ENCODE data around the gene OR11A1.

OR11A1 gene, protein sequence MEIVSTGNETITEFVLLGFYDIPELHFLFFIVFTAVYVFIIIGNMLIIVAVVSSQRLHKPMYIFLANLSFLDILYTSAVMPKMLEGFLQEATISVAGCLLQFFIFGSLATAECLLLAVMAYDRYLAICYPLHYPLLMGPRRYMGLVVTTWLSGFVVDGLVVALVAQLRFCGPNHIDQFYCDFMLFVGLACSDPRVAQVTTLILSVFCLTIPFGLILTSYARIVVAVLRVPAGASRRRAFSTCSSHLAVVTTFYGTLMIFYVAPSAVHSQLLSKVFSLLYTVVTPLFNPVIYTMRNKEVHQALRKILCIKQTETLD

DNA sequence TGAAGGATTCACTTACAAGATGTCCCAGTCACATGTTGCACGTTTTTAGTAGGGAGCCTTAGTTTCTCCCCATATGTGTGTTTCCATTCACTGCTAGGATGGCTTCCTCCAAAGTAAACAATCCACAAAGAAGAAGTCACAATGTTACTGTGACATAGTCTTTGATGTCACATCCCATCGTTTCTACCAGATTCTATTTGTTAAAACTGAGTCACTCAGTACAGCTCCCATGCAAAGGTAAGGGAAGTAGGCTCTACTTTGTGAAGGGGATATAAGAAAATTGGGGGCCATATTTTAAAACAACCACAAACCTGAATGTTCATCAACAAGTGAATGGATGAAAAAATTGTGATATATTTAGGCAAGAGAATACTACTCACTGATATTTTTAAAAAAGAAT is at the start of gene OR11A1, which contains the start of gene OR2H1:
Gene OR11A1 (minus strand): TSS at position 101 of the 400 bp plus-strand sequence. CDS start 29,430 bp downstream, outside the sequence.
Gene OR2H1 (plus strand): TSS at position 185 of the 400 bp plus-strand sequence. CDS start 4,615 bp downstream, outside the sequence.
- DNase-seq = no peak

DNA sequence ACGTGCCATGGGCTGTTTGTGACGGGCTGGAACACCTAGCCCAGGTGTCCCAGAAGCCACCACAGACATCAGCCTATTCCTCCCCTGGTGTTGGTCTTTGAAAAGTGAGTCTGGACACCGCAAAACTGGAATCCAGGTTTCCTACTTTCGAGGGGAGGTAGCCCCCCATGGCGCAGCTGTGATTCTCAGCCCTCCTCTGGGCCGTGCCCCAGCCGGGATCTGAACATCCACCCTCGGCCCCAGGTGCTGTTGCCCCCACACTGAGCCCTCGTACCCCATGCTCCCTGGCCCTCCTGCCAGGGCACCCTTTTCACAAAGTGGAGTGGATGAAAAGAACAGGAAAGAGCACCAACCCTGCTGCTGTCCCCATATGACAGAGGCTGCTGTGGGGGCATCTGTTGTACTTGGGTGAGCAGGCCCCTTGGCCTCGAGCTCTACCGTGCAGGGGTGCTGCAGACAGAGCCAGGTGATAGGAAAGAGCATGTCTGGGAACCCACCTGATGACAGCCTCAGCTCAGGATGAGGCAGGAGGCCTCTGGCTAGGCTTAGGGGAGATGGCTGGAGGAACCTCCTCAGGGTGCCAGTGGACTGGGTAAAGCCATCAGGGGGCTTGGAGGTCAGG is 49.7 kb upstream of the OR11A1 start:
- no peak for DNase-seq

DNA sequence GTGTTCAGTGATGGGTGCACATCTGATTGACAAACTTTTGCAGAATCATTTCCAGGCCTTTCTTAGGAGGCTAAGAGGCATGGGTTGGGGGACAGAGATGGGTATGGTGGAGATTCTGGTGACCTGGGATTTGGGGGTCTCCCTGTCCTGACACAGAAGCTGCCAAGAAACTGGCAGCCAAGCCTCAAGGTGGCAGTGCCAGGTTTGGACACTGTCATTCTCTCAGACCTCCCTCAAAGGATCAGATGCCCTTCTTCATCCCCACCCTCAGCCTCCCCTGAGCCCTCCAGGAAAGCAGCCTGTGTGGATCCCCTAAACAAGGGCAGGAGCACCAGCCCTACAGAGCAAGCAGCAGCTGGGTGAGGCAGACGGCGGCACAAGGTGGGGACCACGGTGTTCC is 48.9 kb upstream of the OR11A1 start:
- no peak for DNase-seq

DNA sequence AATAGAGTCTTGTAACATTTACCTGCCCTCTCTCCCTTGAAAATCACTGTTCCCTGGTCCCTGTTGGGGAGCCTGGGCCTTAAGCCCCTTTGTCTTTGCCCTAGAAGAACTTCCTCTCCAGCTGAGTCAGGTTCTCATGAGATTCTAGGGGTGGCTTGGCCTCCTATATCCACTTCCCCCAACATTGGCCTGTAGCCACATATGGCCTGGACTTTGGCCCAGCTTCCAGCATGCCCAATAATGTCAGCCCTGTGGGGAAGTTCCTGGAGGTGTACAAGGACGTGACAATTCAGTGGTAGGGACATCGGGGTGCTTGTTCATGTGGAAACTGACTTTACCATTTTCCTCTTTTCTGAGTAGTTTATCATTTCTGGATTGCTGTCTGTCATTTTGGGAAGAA is 48.1 kb upstream of the OR11A1 start:
- no peak for DNase-seq

DNA sequence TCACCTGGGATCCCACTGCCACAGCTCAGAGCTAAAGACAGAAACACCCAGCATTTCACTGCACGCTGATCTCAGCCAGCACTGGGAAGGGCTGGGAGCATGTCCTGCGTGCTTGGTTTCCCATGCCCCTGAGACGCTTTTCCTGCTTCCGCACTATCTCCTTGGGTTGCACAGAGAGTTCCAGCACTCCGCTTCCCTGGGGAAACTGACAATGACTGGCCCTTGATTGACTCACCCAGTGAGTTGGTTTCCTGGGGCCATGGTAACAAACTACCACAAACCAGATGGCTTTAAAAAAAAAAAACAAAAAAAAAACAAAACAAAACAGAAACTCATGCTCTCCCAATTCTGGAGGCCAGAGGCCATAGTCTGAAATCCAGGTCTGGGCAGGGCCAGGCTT is 45.7 kb upstream of the OR11A1 start:
- no peak for DNase-seq

DNA sequence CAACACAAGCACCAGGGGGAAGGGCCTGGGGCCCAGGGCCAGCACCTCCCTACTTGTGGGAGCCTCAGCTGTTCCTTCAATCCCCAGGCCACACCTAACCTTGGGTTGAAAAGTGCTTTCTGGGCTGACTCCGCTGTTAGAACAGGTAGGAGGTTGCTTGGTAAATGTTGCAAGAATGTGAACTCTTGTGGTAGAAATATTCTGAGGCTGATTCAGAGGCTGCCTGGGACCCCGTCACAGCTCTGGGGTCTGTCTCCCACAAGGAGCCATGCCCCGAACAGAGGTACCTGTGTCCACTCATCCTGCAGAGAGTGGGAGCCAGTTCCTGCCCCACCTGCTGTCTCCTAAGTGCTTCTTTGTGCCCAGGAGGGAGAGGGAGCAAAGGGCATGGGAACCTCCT is 45.3 kb upstream of the OR11A1 start:
- no peak for DNase-seq

DNA sequence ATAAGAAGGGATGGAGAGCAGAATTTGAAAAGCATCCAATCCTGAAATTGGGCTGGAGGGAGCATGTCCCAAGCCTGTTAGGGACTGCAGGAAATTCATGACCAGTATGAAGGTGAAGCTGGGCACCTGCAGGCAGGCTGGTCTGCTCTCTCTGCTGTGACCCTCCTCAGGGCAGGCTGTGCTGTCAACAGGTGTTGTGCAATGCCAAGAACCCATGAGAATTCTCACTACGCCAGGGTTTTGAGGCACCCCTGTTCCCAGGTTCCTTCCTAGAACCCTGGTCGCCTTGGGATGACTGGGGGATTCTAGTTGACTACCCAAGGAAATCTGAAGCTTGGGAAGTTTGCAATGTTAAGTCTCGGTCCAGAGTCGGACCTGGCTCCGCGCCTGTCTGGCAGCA is 44.2 kb upstream of the OR11A1 start:
- no peak for DNase-seq

DNA sequence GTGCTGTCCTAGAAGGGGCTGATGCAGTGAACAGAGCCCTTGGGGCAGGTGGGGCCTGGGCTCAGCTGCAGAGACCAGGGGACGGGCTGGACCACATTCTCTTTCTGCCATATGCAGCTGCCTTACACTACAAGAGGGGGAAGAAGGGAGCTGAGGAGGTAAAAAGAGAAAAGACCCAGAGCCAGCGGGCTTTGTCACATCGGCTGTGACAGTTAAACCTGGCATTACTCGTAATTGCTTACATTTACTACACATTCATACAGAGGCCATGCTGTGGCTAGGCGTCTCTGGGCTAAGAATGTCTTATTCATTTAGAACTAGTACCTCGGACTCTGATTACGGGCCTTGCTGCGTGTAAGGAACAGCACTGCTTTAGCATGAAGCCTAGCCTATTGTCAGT is 43.7 kb upstream of the OR11A1 start:
- DNase-seq = no peak

DNA sequence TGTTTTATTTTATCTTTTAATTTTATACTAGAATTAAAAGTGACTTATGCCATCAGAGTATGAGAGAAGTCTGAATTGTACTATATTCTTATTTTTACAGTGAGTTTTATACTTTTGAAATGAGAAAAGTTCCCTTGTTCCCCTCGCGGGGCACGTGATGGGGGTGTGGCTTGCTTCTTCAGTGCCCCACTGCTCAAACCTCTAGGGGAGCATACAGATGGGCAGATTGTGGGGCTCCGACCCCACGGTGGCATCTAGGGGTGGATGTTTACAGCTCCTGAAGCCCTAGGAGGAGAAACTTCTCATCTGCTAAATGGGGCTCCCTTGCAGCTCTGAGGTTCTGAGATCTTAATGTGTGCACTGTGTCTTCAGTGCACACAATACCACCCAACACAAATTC is 42.8 kb upstream of the OR11A1 start:
- DNase-seq = no peak

DNA sequence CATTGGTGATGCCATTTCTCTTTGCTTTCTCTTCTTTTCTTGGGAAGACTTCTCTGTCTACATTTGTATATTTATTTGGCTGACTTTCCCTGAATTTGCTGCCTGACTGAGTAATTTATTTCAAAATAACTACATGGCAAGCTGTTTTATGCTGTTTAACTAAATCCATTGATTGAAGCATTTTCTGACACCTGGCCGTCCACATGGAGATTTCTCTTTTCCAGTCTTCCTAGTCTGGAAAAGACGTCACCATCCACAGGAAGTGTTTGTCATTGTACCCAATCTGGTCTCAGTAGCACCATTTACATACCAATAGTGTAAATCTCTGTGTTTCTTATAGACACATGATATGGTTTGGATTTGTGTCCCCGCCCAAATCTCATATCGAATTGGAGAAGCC is 40.1 kb upstream of the OR11A1 start:
- no peak for DNase-seq

DNA sequence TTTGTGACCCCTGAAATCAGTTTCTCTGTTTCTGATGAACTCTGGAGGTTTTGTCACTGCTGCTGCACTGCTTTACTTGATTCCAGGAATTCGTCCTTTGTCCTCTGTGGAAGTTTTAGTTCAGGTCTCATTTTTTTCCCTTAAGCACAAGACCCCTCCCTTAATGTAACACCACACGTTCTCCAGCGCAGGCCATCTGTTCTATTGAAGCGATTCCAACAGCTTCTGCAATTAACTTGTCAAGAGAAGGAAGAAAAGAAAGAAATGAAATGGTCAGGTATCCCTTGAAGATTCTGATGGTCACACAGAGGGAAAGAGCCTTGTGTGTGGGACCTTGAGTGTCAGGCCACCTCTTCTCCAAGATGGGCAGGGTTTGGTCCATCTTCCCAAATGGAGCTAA is 38.7 kb upstream of the OR11A1 start:
- no peak for DNase-seq

DNA sequence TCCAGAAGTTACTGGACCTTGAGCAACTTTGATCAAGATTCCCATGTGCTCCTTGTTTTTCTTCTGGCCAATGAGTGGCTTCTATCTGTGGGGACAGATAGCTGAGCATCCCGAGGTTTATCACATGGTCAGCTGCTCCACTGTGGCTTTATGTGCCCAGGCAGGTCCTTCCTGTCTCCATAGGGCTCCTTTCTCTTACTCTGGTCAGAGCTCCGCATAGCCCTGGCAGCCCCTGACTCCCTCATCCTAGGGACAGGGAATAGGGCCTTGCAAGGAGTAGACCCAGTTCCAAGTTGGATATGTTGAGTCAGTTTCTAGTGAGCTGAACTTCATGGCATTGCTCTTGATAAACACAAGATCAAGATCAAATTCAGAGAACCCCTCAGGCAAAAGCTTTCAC is 37.3 kb upstream of the OR11A1 start:
- no peak for DNase-seq

DNA sequence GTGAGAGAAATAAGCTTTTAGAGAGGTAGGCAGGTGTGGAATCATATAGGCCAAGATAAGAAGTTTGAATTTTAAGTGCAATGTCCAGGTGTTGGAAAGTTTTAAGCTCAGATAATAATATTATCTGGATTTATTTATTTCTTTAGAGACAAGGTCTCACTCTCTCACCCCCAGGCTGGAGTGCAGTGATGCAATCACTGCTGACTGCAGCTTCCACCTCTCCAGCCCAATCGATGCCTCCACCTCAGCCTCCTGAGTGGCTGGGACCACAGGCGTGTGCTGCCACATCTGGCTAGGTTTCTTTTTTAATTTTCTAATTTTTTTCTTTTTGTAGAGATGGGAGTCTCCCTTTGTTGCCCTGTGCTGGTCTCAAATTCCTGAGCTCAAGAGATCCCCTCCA is 36.4 kb upstream of the OR11A1 start:
- no peak for DNase-seq

DNA sequence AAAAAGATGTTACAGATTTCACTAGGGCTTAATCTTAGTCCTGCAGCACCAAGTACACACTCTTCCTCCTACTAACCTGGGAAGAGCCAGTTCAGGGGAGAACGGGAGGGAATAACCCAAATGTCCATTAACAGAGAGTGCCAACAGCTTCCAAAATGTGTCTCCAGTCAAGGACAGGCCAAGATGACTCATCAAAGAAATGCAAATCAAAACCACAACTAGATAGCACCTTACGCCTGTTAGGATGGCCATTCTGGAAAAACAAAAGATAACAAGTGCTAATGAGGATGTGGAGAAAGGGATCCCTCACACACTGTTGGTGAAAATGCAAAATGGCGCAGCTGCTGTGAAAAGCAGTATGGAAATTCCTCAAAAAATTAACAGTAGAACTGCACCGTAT is 34.7 kb upstream of the OR11A1 start:
- no peak for DNase-seq

DNA sequence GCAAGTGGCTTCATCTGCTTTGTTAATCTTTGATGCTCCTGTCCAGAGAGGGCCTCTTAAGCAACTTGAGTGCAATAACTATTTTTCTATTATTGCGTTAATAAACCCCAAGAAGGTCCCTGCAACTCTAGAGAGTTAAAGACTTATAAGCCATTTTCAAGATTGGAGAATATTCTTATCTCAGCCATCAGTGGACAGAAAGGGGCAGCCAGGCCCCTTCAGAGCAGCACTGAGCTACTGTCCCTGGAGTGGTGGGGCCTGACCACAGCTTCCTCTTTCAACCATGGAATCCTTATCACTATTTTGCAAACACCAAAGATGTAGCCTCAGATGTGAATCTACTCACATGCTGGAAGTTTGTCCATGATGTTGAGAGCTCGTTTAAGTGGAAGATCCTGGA is 33.7 kb upstream of the OR11A1 start:
- DNase-seq = no peak

DNA sequence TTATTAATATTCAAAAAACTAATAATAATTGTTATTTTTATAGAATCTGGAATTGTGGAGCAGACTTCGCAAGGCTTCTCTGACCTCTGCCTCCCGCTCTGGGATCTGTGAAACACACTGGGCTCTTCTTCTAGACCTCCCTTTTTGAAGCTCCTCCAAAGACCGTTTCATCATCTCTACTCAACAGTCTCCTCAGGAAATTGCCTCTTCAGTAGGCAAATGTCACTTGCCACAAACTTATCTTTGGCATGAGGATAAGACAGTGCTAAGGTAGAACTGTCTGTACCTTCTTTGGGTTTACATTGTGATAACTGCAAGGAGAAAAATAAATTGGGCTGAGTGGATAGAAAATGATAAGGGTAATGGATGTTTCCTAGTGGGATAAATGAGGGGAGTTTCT is 33.2 kb upstream of the OR11A1 start:
- no peak for DNase-seq

DNA sequence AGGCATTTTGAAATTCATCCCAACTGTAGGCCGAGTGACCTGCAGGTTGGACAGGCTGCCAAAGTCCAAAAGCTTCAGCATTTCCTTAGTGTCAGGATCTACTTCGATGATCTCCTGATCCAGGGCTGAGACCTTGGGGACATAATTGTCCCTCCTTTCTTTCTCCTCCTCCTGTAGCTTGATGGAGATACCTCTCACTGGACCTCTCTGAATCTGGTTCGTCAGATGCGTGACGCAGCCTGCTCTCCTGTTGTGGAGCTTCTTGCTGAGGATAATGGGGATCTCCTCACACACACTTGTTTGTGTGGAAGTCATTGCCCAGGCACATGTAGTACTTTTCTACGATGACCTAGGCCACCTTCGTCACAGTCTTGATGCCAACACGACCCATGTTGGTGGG is 32.4 kb upstream of the OR11A1 start:
- no peak for DNase-seq

DNA sequence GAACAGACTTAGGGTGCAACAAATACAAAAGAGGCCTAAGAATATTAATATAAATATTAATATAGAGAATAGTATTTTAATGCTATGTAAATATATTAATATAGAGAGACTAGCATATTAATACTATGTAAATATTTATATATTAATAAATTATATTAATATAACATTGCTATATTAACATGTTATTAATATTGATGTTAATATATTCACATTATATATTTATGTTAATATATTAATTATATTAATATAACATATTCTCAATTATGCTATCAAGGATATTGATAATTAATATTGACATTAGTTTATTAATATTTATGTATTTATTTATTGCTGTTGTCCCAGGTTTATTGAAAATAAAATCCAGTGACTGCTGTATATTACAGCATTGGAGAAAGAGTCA is 32.0 kb upstream of the OR11A1 start:
- no peak for DNase-seq

DNA sequence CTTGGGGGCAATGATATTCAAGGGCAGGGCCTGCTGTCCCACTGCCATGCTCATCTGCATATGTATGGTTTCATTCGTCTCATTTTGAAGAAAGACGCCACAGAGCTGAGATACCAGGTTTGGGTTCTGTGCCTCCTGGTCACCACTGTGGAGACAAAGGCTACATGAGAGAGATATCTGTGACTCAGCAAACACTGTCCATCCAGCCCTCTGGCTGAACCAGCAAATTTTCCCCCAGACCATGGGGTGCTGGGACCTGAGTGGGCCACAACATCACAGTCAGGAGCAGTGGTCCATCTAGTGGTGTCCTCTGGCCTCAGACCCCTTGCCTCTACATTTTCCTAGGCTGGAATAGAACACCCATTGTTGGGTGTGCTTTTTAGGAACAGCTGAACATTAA is 30.8 kb upstream of the OR11A1 start, which contains the start of gene MAS1L:
Gene MAS1L (minus strand): TSS at position 297 of the 400 bp plus-strand sequence. CDS start 54 bp downstream, at position 243.
- DNase-seq = no peak

DNA sequence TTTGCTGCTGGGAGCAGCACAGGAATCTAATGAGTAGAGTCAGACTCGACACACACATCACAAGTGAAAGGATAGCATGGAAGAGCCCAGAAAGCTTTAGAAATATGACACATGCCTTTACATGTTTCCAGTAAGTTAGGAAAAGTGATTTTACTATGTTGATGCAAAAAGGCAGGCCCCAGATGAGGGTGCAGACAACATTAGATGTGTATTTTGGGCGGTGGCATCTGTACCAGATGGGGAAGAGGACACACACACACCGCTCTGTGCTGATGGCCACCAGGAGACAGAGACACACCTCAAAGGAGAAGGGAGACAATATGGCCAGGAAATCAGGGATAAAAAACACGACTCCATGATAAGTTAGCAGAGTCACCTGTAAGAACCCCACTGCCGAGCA is 30.3 kb upstream of the OR11A1 start:
- DNase-seq = no peak

DNA sequence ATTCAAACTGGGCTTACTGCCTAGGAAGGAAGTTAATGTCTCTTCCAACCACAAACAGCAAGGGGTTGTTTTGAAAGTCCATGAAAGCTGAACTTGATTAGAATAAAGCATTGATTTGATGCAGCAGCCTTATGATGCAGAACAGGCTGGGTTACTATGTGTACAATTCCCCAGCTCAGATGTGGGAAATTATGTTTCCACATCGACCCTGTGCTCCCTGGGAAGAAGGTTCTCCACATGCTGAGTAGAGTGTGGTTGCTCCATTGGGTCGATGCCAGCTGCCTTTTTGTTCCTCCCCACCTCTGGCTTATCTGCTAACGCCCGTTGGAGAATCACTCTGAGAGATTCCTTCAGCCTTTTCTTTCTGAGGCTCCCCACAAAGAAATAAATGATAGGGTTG is 29.7 kb upstream of the OR11A1 start:
- no peak for DNase-seq

DNA sequence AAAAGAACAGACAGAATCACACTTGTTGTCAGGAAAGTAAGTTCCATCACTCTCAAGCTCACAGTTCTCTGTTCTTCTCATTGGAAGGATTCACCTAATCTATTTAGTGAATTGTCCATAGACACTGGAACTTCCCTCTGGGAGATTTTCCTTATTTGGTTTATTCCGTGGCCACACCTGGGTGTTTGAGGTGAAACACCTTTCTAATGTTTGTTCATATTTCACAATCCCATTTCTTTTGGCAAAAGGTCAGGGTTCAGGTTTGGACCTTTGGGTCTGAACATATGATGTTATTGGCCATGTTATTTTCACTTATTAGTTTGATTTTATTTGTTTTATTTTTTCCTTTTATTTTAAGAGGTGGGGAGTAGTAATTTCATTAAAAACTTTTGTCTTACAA is 26.9 kb upstream of the OR11A1 start:
- DNase-seq = no peak

DNA sequence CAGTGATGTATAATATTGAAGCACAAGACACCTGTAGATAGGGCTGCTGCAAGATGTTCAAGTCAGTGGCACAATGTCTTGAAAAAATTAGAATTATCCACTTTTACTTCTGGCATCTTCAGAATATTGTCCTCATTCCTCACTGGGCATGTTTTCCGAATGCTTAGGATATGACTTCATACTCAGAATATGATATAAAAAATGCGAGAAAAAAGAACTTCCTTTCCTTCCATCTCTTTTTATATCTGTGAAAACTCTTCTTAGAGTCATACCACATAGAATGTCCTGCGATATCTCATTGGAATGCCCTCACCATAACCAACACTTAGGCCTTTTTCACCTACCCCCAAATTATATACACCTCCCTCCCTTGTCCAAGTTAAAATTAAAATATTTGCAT is 26.3 kb upstream of the OR11A1 start:
- no peak for DNase-seq

DNA sequence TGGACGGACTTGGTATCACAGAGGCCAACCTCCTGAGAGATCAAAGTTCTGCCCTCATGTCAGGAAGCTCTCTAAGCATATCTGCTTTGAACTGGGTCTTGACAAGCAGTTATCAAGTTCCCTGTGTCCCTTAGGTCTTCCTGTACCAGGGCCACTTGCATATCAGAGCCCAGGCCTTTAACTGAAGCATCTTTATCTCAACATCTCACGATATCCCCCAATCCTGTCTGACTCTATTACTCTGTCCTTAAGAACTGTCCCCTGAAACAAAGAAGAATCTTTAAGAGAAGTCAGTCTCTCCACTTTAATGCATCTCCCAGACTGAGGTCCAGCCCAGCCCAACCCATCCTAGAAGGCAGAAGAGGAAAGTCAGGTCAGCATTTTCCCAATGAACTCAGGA is 22.7 kb upstream of the OR11A1 start:
- no peak for DNase-seq

DNA sequence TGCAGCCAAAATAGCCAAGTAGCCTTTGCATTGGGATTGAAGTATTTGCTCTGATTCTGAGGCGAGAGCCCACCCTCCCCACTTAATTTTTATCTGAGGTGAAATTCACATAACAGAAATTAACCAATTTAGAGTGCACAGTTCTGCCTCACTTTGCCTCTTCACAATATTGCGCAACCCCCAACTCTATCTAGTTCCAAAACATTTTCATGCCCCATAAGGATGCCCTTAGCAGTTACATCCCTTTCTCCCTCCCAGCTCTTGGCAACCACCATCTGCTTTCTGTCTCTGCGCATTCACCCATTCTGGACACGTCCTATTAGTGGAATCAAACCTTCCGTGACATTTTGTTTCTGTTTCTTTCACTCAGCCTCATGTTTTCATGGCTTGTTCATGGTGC is 21.9 kb upstream of the OR11A1 start:
- no peak for DNase-seq

All from NCI-H2081 treated with DMSO at 0.1 percent for 48 hours (cell line).